GM21423 (cell line): ENCODE measurements around the gene NEUROD2.
A peak's percentile ranks its signal among the peaks of the same experiment; 100 is the strongest.

Experiments used
- ATAC-seq: cut with Tn5 transposase; IDR thresholded peaks from one replicate; pipeline ENCODE4 v1.9.1; 2021; ENCODE audit warnings: mild to moderate bottlenecking, moderate library complexity; ENCODE audit not compliant: unreplicated experiment

The NEUROD2 gene

GRCh38 chr17:39635614-39636176 lies 28.0 kb upstream of the NEUROD2 start:
- ATAC-seq = no peak

GRCh38 chr17:39634384-39634871 lies 26.7 kb upstream of the NEUROD2 start:
- no peak for ATAC-seq

- ATAC-seq = no peak
These were observed 26.0 kb upstream of the NEUROD2 start for GRCh38 chr17:39633570-39634183.

GRCh38 chr17:39632153-39632941 lies 24.6 kb upstream of the NEUROD2 start:
- ATAC-seq = no peak

DNA sequence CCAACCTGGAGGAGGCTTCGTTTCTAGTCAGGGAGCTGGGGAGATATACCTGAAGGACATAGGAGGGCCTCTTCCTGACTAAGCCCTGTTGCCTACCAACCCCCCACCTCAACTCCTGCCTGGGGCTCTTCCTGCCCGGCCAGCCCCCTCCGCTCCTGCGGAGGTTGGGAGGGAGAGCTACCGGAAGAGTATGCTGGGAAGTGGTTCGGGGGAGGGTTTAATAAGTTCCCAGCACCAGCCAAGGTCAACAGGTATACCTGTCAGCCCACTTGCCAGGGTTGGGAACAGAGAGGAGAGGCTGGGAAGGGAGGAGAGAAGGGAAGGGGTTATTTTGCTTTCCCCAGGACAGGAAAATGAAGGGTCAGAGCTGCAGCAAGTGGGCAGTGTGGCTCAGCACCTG lies 23.7 kb upstream of the NEUROD2 start:
- no peak for ATAC-seq

- no peak for ATAC-seq
These were observed 22.2 kb upstream of the NEUROD2 start for GRCh38 chr17:39629898-39630297.

DNA sequence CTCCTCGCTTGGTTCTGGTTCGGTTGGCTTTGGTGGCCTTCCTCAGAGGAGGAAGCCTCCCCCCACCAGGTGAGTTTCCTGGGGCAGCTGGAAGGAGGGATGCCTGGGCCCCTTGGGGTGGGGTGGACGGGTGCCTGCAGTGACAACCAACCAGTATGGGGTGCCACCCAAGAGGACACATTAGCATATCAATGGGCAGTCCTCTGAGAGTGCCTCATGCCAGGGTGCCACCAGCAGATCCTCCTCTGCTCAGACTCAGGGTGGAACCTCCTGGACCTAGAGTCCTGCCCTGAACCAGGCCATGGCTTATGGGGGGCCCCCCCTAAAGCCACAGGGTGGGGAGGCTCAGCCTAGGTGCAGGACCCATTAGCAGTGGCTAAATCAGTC lies 21.8 kb upstream of the NEUROD2 start:
- no peak for ATAC-seq

DNA sequence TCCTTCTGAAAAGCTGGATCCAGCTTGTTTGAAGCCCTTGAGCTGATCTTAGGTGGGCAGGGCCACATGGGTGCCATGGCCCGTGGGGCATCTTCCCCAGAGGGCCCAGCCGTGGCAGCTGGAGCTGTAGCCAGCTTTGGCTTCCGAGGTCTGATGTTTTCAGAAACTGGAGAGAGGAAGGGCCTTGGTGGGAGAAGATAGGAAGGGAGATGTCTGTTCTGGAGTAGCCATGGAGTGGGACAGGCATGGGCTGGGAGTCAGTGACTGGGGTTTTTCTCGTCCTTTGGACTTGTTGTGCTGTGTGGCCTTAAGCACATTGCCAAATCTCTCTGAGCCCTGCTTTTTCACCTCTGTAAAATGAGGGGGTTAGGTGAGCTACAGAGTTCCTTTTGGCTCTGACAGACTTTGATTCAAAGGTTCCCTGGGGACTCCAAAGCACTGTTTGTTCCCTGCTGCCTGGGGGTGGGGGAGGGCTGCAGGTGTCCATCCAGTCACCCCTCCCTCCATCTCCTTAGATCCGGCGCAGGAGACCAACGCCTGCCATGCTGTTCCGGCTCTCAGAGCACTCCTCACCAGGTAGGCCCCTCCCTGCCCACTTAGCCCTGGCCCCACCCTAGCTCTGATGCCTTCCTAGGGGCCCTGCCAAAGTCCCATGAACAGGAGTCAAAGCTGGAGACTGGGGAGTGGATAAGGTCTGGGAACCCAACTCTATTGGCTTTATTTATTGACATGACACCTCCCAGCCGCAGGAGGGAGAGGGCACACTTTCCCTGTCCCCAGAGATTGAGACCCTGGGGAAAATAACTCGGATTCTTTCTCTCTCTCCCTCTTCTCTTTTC lies 21.2 kb upstream of the NEUROD2 start:
- ATAC-seq = no peak

DNA sequence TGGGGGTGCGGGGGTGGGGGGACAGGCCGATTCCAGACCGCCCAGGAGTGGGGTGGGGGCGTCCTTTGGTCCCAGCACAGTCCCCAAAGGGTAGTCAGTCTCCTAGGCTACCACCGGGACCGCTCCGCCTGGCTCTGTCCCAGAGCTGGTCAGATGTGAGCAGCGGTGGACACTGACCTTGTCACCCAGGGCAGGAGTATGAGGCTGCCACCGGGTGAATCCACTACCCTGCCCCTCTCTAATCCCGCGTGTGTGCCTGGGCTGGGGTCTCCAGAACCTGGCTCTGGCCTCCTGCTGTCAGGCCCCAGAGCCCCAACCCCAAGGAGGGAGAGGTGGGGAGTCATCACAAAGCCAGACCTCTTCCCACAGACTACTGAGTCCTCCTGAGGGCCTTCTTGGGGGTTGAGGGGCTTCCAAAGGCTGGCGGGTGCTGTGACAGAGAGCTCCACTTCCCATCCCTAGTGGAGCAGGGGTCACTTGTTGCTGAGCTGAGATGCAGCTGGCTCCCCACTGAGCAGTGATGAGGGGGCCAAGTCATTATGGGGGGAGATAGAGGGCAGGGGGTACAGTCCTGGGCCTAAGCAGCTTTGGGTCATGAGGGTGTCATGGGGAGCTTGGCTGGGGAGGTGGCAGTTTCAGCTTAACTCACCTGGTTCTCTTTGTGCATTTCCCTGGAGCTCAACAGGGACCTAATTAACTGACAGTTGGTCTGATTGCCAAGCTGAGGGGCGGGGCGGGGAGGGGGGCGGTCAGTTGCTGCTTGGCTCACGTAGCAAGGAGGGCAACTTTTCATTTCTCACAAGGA lies 20.2 kb upstream of the NEUROD2 start:
- no peak for ATAC-seq

GRCh38 chr17:39627047-39627711 lies 19.5 kb upstream of the NEUROD2 start:
- no peak for ATAC-seq

DNA sequence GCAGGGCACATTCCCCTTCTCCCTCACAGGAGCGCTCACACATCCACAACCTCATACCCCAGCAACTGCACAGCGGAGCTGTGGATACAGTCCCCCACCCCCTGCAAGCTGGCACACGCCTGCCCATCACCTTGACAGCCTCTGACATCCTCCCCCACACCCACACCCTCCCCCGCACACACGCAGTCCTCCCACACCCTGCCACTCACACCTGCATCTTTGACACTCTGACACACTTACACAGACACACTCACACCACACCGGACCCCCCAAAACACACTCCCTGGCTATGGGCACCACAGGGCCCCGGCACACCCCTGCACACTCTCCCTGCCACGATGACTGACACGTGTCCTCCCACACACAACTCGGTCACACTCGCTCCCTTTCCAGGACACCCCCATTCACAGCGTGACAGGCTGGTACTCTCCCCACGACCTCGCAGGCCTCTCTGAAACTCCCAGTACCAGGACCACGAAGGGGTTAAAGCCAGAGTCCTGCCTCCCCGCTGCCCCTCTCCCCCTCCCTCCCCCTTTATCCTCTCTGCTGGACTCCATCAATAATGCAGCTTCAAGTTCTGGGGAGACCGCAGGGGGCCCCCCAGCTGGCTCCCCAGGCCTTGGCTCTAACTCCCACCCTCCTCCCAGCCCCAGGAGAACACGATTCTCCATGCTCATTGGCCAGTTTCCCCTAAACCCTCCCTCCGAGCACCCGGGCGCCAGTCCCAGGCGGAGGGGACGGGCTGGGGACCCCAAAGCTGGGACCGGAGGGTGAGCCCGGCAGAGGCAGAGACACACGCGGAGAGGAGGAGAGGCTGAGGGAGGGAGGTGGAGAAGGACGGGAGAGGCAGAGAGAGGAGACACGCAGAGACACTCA lies 18.7 kb upstream of the NEUROD2 start, which contains the start of gene PPP1R1B:
PPP1R1B (plus strand) TSS at position 782 of the 876 bp plus-strand sequence. CDS start 441 bp downstream, outside the sequence.
- no peak for ATAC-seq

- no peak for ATAC-seq
These were observed 17.6 kb upstream of the NEUROD2 start for GRCh38 chr17:39625198-39625785.

GRCh38 chr17:39624313-39624712 lies 16.6 kb upstream of the NEUROD2 start:
- no peak for ATAC-seq

DNA sequence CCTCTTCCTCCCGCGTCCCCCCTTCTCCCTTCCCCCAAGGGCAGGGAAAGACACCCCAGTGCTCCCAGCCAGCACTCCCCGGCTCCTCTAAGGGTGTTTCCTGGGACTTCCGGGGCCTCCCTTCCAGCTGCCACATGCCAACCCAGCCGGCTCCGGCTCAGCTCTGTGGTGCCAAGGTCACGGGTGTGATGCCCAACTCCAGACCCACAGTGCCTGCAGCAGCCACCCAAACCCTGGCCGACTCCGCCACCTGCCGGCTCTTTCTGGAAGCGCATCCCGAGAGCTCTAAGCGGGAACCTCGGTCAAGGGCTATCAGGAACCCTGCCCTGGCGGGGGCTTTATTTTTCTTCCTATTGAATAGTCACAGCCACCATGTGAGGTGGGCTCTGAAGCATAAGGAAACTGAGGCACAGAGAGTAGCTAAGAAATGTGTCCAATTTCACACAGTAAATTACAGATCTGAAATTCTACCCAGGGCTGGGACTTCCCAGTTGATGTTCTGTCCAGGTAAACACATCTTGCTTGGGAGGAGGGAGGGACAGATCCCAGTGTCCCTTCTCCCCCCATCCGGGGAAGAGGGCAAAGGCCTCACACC lies 15.7 kb upstream of the NEUROD2 start:
- ATAC-seq = no peak

DNA sequence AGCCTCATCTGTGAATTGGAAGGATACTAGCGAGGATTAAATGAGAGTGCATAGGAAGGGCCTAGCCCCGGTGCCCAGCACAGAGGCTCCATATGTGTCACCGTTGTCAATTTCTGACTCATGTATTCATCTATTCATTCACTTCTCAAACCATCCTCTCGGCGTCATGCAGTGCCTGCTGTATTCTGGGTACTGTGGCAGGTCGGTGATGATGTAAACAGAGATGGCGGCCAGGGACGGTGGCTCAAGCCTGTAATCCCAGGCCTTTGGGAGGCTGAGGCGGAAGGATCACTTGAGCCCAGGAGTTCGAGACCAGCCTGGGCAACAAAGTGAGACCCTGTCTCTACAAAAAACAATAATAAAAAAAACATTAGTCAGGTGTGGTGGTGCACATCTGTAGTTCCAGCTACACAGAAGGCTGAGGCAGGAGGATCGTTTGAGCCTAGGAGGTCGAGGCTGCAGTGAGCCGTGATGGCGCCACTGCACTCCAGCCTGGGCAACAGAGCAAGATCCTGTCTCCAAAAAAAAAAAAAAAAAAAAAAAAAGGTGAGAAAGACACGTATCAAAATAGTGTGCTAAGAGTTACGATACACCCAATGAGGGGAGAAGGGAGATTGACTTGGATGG lies 14.8 kb upstream of the NEUROD2 start:
- no peak for ATAC-seq

GRCh38 chr17:39621523-39622379 lies 14.0 kb upstream of the NEUROD2 start:
- ATAC-seq = peak; percentile 60

GRCh38 chr17:39619786-39620101 lies 12.0 kb upstream of the NEUROD2 start:
- no peak for ATAC-seq
